GM21528 (cell line): ENCODE data around the gene CCNG2.

Experiments used
- ATAC-seq: cut with Tn5 transposase; IDR thresholded peaks from one replicate; pipeline ENCODE4 v1.9.1; 2021; ENCODE audit warnings: mild to moderate bottlenecking, moderate library complexity; ENCODE audit not compliant: unreplicated experiment, low FRiP score

The CCNG2 gene

DNA sequence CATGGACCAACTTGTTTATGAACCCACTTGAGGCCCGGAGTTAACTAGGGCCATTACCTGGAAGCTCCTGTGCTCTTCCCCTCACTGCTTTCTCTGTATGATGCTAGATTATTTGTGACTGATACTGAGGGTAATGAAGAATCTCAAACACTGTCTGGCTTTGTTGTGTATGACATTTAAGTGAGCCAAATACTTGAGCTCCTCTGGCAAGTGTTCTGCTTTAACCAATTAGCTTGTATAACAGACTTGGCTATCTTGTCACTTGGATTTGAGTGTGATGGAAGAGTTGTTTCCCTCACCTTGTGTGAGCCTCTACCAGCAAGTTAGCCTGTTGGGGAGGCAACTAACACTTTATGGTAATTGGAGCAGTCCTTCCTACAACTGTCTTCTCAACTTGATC, 42.7 kb downstream of the CCNG2 start:
- ATAC-seq, result no peak

DNA sequence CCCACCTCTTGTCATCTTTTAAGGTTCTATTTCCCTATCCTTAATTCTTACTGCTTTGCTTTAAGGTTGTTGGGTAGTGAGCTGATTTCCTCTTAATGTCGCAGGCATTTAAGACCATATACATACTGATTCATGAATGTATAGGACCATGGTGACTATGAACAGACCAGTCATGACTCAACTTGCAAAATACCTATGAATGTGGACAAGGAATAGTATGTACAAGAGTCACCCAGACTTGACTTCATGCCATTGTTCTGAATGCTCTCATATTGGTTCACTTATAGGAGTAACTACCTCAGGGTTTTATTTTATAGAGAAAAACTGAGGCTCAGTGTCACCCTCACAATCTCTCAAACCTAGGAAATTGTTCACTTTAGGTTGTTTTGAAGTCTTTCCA, 44.3 kb downstream of the CCNG2 start:
- ATAC-seq, result no peak

DNA sequence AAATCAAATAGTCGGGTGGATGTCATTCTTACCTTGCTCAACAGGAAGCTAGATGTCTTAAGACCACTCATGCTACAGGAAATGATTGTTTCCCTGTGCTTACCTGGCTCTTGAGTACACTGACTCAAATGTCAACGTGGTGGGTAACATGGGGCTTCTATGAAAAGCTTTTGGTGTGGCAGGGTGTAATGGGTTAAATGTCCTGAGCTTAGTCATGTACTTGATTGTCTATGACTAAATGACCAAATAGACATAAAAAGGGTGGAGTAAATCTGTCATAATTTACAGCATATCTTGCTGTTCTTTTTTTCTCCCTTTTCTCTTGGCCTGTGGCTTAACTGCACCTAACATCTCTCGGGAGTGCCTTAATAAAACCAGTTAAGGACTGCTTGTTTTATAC, 44.9 kb downstream of the CCNG2 start:
- no peak for ATAC-seq

DNA sequence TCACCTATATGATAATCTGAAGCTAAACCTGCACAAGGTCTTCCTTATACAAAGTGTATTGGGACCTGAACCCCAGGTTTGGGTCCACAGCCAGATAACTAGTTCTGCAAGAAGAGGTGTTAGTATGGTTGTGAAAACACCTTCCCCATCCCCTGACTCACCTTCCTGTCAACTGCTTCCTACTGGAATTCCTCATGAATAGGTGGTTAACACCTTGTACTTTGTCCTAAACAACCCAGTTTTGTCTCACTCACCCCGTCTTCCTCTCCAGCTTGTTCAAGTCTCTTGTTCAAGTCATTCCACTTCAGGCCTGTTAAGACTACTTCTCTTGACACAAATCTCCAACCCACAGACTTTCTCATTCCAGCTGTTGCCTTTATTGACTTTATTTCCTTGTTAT, 45.5 kb downstream of the CCNG2 start:
- no peak for ATAC-seq

GRCh38 chr4:77203380-77204197, 46.6 kb downstream of the CCNG2 start:
- peak; percentile 65 for ATAC-seq

- no peak for ATAC-seq
These were observed 47.6 kb downstream of the CCNG2 start for GRCh38 chr4:77204621-77205020.

- no peak for ATAC-seq
These were observed 52.0 kb downstream of the CCNG2 start for GRCh38 chr4:77209012-77209411.

DNA sequence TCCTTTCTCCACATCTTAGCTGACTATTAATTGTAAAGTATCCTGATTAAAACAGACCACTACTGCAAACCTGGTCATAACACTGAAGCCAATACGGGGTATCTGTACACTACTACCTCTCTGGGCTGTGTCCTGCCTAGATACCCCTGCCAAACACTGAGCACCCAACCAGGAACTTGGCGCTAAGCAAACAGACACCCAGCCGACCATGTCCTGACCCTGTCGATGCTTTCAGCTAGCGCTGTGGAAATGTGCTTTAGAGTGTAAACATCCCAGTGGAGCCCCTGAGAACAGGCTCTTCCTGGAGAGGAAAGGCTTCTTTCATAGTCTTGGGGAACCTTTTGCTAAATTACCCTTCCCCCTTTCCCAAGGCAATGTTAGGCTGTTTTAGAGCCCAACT, 52.9 kb downstream of the CCNG2 start:
- no peak for ATAC-seq

GRCh38 chr4:77215107-77215506, 58.1 kb downstream of the CCNG2 start:
- ATAC-seq, result no peak

GRCh38 chr4:77217526-77217925, 60.5 kb downstream of the CCNG2 start:
- ATAC-seq, result no peak

DNA sequence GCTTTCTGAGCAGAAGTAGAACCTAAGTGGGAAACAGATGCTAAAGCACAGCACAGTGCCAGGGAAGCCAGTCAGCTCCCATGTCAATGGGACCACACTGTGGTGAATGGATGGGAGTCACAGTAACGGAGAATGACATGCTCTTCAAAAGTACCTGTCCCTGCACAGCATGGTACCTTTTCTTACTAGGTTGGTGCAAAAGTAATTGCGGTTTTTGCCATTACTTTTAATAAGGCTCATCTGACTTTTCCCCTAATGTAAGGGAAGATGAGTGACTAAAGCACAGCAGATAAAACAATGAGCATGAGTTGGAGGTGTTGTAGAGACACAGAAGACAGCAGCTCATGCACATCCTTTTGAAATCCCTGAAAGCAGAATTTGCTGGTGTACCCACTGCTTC, 62.3 kb downstream of the CCNG2 start:
- no peak for ATAC-seq
